K562 (cell line): ENCODE results near the gene KRT4. TPM values are rescaled to one million over a fixed set of nuclear protein-coding genes. Genes with fewer than 3 reads are reported as not detected.

Experiments used
- ARID2 ChIP-seq: fragments of 450-650 bp; IDR thresholded peaks from 2 replicates; pipeline ENCODE4 v1.6.1; 2017; ENCODE audit warnings: antibody characterized with exemption, mild to moderate bottlenecking
- CTBP1 ChIP-seq: fragments of 450-650 bp; IDR thresholded peaks from 2 replicates; pipeline ENCODE4 v1.6.1; 2016; ENCODE audit warnings: borderline replicate concordance
- CUX1 ChIP-seq: fragments of 200-800 bp; sonication (Bioruptor generic); IDR thresholded peaks from 2 replicates; pipeline ENCODE4 v1.6.1; 2016; ENCODE audit warnings: missing genetic modification characterization, missing compliant biosample characterization
- DDX20 ChIP-seq: fragments of 450-650 bp; IDR thresholded peaks from 2 replicates; pipeline ENCODE4 v1.6.1; 2016; ENCODE audit warnings: missing genetic modification characterization, low read depth, mild to moderate bottlenecking, missing compliant biosample characterization, moderate library complexity
- FOSL1 ChIP-seq: fragments of 200-800 bp; sonication (Bioruptor generic); conservative IDR thresholded peaks from 2 replicates; pipeline ENCODE4 v1.6.1; 2016; ENCODE audit warnings: missing genetic modification characterization, missing compliant biosample characterization
- HNRNPUL1 ChIP-seq: fragments of 200-400 bp; formaldehyde crosslinking; IDR thresholded peaks from 2 replicates; pipeline ENCODE4 v1.6.1; 2017; ENCODE audit warnings: low read length
- JUND ChIP-seq, 2 experiments: IDR thresholded peaks; 2 replicates in 1 of 2; 3 replicates in 1 of 2; pipeline ENCODE4 v1.6.1; 2011; ENCODE audit warnings: borderline replicate concordance in 2 of 2, low read depth in 2 of 2, low read length in 2 of 2, improper control_type of control experiment in 1 of 2, missing biosample characterization in 1 of 2, missing genetic modification characterization in 1 of 2, missing genetic modification reagents in 1 of 2
- KAT8 ChIP-seq: fragments of 450-650 bp; IDR thresholded peaks from 2 replicates; pipeline ENCODE4 v1.6.1; 2016; ENCODE audit warnings: low read depth, mild to moderate bottlenecking
- KLF6 ChIP-seq: fragments of 250-450 bp; sonication (Bioruptor Pico); IDR thresholded peaks from 2 replicates; pipeline ENCODE4 v1.4.0; 2020; ENCODE audit warnings: mild to moderate bottlenecking, moderate library complexity, borderline replicate concordance
- RFX1 ChIP-seq: fragments of 450-650 bp; IDR thresholded peaks from 2 replicates; pipeline ENCODE4 v1.6.1; 2016; ENCODE audit warnings: mild to moderate bottlenecking, moderate library complexity
- SREBF2 ChIP-seq: sonication (generic); formaldehyde crosslinking; IDR thresholded peaks from 2 replicates; pipeline ENCODE4 v1.4.0; 2020; ENCODE audit warnings: mild to moderate bottlenecking, missing genetic modification reagents
- TAL1 ChIP-seq: fragments of 450-650 bp; IDR thresholded peaks from 2 replicates; pipeline ENCODE4 v1.6.1; 2016; ENCODE audit warnings: mild to moderate bottlenecking
- TCFL5 ChIP-seq: fragments of 250-450 bp; sonication (Bioruptor Pico); conservative IDR thresholded peaks from 2 replicates; pipeline ENCODE4 v1.6.1; 2021; ENCODE audit warnings: mild to moderate bottlenecking, moderate library complexity, matching md5 sums
- YY1 ChIP-seq, 3 experiments: IDR thresholded peaks; 2 replicates each; pipeline ENCODE4 v1.6.1; 2011; ENCODE audit warnings: low read length in 2 of 3, mild to moderate bottlenecking in 2 of 3, moderate library complexity in 2 of 3, borderline replicate concordance in 1 of 3, control low read depth in 1 of 3, low read depth in 1 of 3; ENCODE audit not compliant: insufficient read depth in 3 of 3, insufficient replicate concordance in 2 of 3, control insufficient read depth in 1 of 3, insufficient read length in 1 of 3; ENCODE audit errors: extremely low read depth in 1 of 3
- ZBTB7A ChIP-seq: IDR thresholded peaks from 2 replicates; pipeline ENCODE4 v1.6.1; 2011; ENCODE audit warnings: low read depth, mild to moderate bottlenecking, low read length, moderate library complexity, borderline replicate concordance; ENCODE audit not compliant: control insufficient read depth
- ZNF140 ChIP-seq: fragments of 250-450 bp; sonication (Bioruptor Pico); IDR thresholded peaks from 2 replicates; pipeline ENCODE4 v1.8.0; 2021; ENCODE audit warnings: moderate library complexity, mild to moderate bottlenecking, inconsistent platforms
- ZNF449 ChIP-seq: fragments of 250-450 bp; sonication (Bioruptor Pico); IDR thresholded peaks from 2 replicates; pipeline ENCODE4 v1.8.0; 2022; ENCODE audit warnings: moderate library complexity, mild to moderate bottlenecking, inconsistent platforms
- ZNF766 ChIP-seq: fragments of 200-800 bp; sonication (Bioruptor generic); conservative IDR thresholded peaks from 2 replicates; pipeline ENCODE4 v1.6.1; 2016; ENCODE audit warnings: missing genetic modification characterization, missing compliant biosample characterization
- polyA plus RNA-seq, 8 experiments: library from polyadenylated mRNA; depleted of rRNA in 4 of 8; stranded (reverse) in 5 of 8; unstranded in 3 of 8; fragments of >200 nt; fragmentation: Nextera tagmentation in 2 of 8; fragmentation: Illumina TruSeq in 1 of 8; extraction: Ambion mirVana in 2 of 8; extraction: Trizol in 1 of 8; gene quantifications; 2 replicates each; pipeline versions ENCODE4 v1.2.1 to v1.2.3, GENCODE V29; 2011 to 2014; ENCODE audit warnings: inconsistent platforms in 1 of 8, missing spikeins in 1 of 8
- total RNA-seq, 7 experiments: library from RNA; depleted of rRNA in 6 of 7; stranded (reverse); fragments of >200 nt in 6 of 7; fragmentation: Illumina TruSeq in 2 of 7; extraction: Trizol in 2 of 7; gene quantifications; 2 replicates each; pipeline versions ENCODE4 v1.2.1 to v1.2.3, GENCODE V29; 2011 to 2021; ENCODE audit warnings: low replicate concordance in 1 of 7
- TF ChIP-seq, protein P1 (sequence below): fragments of 250-450 bp; sonication (Bioruptor Pico); IDR thresholded peaks from 2 replicates; pipeline ENCODE4 v1.8.0; 2021; ENCODE audit warnings: moderate library complexity, mild to moderate bottlenecking, inconsistent platforms

The KRT4 gene
- total and polyA plus RNA-seq, 9 of the 15 experiments (the other 6 are each of a cell fraction or from before 2014, with no cell fraction given): not detected

DNA sequence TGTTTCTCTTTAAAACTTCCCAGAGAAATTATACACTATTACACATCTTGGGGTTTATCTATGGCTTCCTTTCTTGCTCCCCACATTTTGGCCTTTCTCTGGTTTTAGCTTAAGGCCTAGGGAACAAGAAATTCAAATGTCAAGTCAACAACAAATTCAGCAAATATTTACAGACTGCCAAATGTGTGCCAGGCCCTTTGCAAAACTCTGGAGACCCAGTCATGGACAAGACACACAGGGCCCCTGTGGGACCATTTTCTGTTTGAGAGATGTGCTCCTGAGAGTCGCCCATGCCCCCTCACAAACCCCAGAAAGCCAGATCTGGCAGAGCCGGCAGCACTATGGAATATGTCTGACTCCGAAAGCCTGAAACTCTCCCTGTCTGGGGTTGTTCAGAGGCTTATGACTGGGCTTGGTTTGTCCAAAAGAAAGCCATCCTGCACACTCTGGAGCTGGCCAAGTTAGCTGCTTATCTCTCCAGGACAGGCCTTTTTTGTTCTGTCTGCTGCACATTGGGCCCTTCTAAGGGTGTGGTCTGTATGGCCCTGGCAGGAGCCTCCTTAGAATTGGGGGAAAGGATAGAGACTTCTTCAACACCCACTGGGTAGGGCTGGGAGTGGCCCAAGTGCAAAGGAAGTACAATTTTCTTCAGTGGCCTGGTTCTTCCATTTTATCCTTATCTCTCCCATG lies 16.9 kb downstream of the KRT4 start (continued):
- TF ChIP-seq CUX1 (no peak), ZNF140 (CRISPR knock-in tag) (no peak), FOSL1 (tag) (peak; percentile 53; the same call in 1 of the 2 replicates), ZNF766 (0 out of 2 replicates have a peak, but pooled peaks have one; percentile 43), HNRNPUL1 (no peak), ZBTB7A (no peak; the same call in 1 of the 2 replicates), TCFL5 (CRISPR knock-in tag) (no peak), CTBP1 (peak; percentile 97), ZNF449 (CRISPR knock-in tag) (no peak), ARID2 (no peak), DDX20 (tag) (no peak), JUND (IDR thresholded peaks at IDR 0.05; ENCODE audit: borderline replicate concordance, low read depth, low read length) (peak; percentile 62; the same call in 1 of the 2 replicates), JUND (tag; IDR thresholded peaks at IDR 0.05; ENCODE audit: borderline replicate concordance, low read depth, low read length) (no peak; the same call in 2 of the 3 replicates), SREBF2 (no peak), KLF6 (CRISPR knock-in tag) (no peak), TAL1 (peak; percentile 91), YY1 (IDR thresholded peaks at IDR 0.05; ENCODE audit: borderline replicate concordance in 1 of 3, control insufficient read depth in 1 of 3, extremely low read depth in 1 of 3, insufficient read depth in 3 of 3, insufficient read length in 1 of 3, insufficient replicate concordance in 2 of 3, low read depth in 1 of 3, low read length in 2 of 3) (no peak), KAT8 (no peak), RFX1 (no peak)
- TF ChIP-seq, protein P1, sequence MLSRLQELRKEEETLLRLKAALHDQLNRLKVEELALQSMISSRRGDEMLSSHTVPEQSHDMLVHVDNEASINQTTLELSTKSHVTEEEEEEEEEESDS (CRISPR knock-in tag): no peak
